Endothelial cell of umbilical vein (primary cell): Measurements from ENCODE around the gene TRIM22. TPM values are rescaled to one million over a fixed set of nuclear protein-coding genes. Genes with fewer than 3 reads are reported as not detected.

ENCODE experiments used
- BruUV-seq: library from RNA; stranded (reverse); fragments of 400-500 nt; replicated peaks from 2 replicates; lab custom pipeline; 2021; lab: Mats Ljungman, UMichigan
- CTCF ChIA-PET: fragments of 300-600, 350-600 bp; sonication (Branson Sonifier 250); formaldehyde crosslinking; loops from one replicate; lab custom pipeline; 2021; ENCODE audit warnings: antibody characterized with exemption, inconsistent platforms; lab: Charles Lee
- POLR2A ChIA-PET: fragments of 300-600, 350-600 bp; sonication (Branson Sonifier 250); formaldehyde crosslinking; loops from one replicate; lab custom pipeline; 2021; ENCODE audit warnings: antibody characterized with exemption, inconsistent platforms; lab: Charles Lee
- DNase-seq: peaks from one replicate; pipeline ENCODE4 v3.0.0-alpha.2; 2011; ENCODE audit warnings: low read depth, low spot score
- FAIRE-seq: peaks from 2 replicates; lab custom pipeline; 2011; peaks lifted over from hg19 to GRCh38; lab: Jason Lieb, UNC
- H2AFZ ChIP-seq: 2 replicates; pipeline ENCODE4 v1.6.0; 2012; ENCODE audit warnings: low read depth, low read length, control low read depth, inconsistent platforms
- H3K27ac ChIP-seq: 2 replicates; pipeline ENCODE4 v1.5.1; 2011; ENCODE audit warnings: low read depth, mild to moderate bottlenecking, control low read depth, low read length, moderate library complexity; ENCODE audit not compliant: insufficient read depth
- H3K27me3 ChIP-seq, 2 experiments: 2 replicates each; pipeline versions ENCODE4 v1.6.0 to v1.6.1; 2011; ENCODE audit warnings: low read length in 2 of 2, mixed read lengths in 1 of 2; ENCODE audit not compliant: control insufficient read depth in 2 of 2, insufficient read depth in 2 of 2
- H3K36me3 ChIP-seq, 2 experiments: 2 replicates in 1 of 2; 3 replicates in 1 of 2; pipeline ENCODE4 v1.5.1; 2011; ENCODE audit warnings: low read length in 2 of 2, mild to moderate bottlenecking in 1 of 2, moderate library complexity in 1 of 2; ENCODE audit not compliant: control insufficient read depth in 2 of 2, insufficient read depth in 2 of 2; ENCODE audit errors: extremely low read depth in 1 of 2
- H3K4me1 ChIP-seq: 3 replicates; pipeline ENCODE4 v1.5.1; 2011; ENCODE audit warnings: mild to moderate bottlenecking, low read length; ENCODE audit not compliant: control insufficient read depth, insufficient read depth; ENCODE audit errors: extremely low read depth
- H3K4me2 ChIP-seq: 2 replicates; pipeline ENCODE4 v1.6.1; 2011; ENCODE audit warnings: low read length, control low read depth, mixed read lengths; ENCODE audit not compliant: insufficient read depth
- H3K4me3 ChIP-seq, 3 experiments: fragments of 200-600 bp in 1 of 3; sonication (generic), shearing (Covaris generic) in 1 of 3; replicated peaks in 1 of 3; 2 replicates each; pipeline ENCODE4 v1.5.1; 2011 to 2016; ENCODE audit warnings: control low read depth in 3 of 3, low read length in 3 of 3, mild to moderate bottlenecking in 2 of 3, inconsistent platforms in 1 of 3, low read depth in 1 of 3, moderate library complexity in 1 of 3; ENCODE audit not compliant: insufficient read depth in 1 of 3
- H3K79me2 ChIP-seq: 2 replicates; pipeline ENCODE4 v1.6.0; 2012; ENCODE audit warnings: low read length, inconsistent platforms; ENCODE audit not compliant: control insufficient read depth, insufficient read depth
- H3K9ac ChIP-seq: replicated peaks from 2 replicates; pipeline ENCODE3; 2011; ENCODE audit warnings: low read length, control low read depth; ENCODE audit not compliant: insufficient read depth; ENCODE audit errors: extremely low read depth
- H3K9me1 ChIP-seq: replicated peaks from 3 replicates; pipeline ENCODE4 v1.6.0; 2011; ENCODE audit warnings: mild to moderate bottlenecking, low read length; ENCODE audit not compliant: control insufficient read depth, insufficient read depth; ENCODE audit errors: extremely low read depth
- H3K9me3 ChIP-seq: replicated peaks from 2 replicates; pipeline ENCODE4 v1.5.1; 2012; ENCODE audit warnings: low read length, inconsistent platforms; ENCODE audit not compliant: control insufficient read depth, insufficient read depth
- H4K20me1 ChIP-seq: replicated peaks from 2 replicates; pipeline ENCODE3; 2011; ENCODE audit warnings: mild to moderate bottlenecking, low read length; ENCODE audit not compliant: control insufficient read depth, insufficient read depth; ENCODE audit errors: extremely low read depth
- EZH2 ChIP-seq: IDR thresholded peaks from 2 replicates; pipeline ENCODE4 v1.6.1; 2012; ENCODE audit warnings: borderline replicate concordance, low read depth, mild to moderate bottlenecking, moderate library complexity, low read length, inconsistent platforms; ENCODE audit not compliant: severe bottlenecking
- FOS ChIP-seq: IDR thresholded peaks from 2 replicates; pipeline ENCODE4 v1.6.1; 2011; ENCODE audit warnings: mild to moderate bottlenecking, low read length, moderate library complexity, borderline replicate concordance; ENCODE audit not compliant: insufficient read depth
- GATA2 ChIP-seq: IDR thresholded peaks from 2 replicates; pipeline ENCODE4 v1.7.0; 2011; ENCODE audit warnings: low read depth, mild to moderate bottlenecking, moderate library complexity, mixed read lengths, low read length; ENCODE audit not compliant: insufficient read length, insufficient read depth
- JUN ChIP-seq: IDR thresholded peaks from 2 replicates; pipeline ENCODE4 v1.6.1; 2011; ENCODE audit warnings: borderline replicate concordance, low read depth; ENCODE audit not compliant: insufficient read length, insufficient read depth
- MAX ChIP-seq: IDR thresholded peaks from 2 replicates; pipeline ENCODE4 v1.6.1; 2011; ENCODE audit not compliant: insufficient read depth, insufficient read length
- MYC ChIP-seq: IDR thresholded peaks from one replicate; pipeline ENCODE4 v1.6.1; 2011; ENCODE audit warnings: mild to moderate bottlenecking, low read depth, low read length
- POLR2A ChIP-seq: IDR thresholded peaks from 2 replicates; pipeline ENCODE4 v1.6.1; 2012; ENCODE audit warnings: low read depth, mild to moderate bottlenecking, control low read depth, low read length
- POLR2AphosphoS5 ChIP-seq: IDR thresholded peaks from 2 replicates; pipeline ENCODE4 v1.6.1; 2012; ENCODE audit warnings: low read depth, mild to moderate bottlenecking, control low read depth, low read length, moderate library complexity; ENCODE audit not compliant: insufficient read depth
- dilution Hi-C: fragments of 300-500 bp; cut with MboI; formaldehyde crosslinking; loops from one replicate; pipeline ENCODE4 v1.15.0; 2019; ENCODE audit warnings: low sequenced_read_pairs; ENCODE audit not compliant: extremely low pct_ligation_motif_present
- intact Hi-C: fragments of 100-400 bp; cut with micrococcal nuclease; formaldehyde crosslinking; loops from one replicate; pipeline ENCODE4 v1.10.0; 2022
- polyA plus RNA-seq, 4 experiments: library from polyadenylated mRNA; depleted of rRNA in 3 of 4; stranded (reverse) in 3 of 4; unstranded in 1 of 4; fragments of >200 nt; gene quantifications; 2 replicates each; pipeline versions ENCODE4 v1.2.1 to v1.2.3, GENCODE V29; 2011 to 2012; ENCODE audit warnings: missing spikeins in 1 of 4
- total RNA-seq: library from RNA; stranded (reverse); gene quantifications from 2 replicates; pipeline ENCODE4 v1.2.3, GENCODE V29; 2021
- TF ChIP-seq, protein P1 (sequence below), 2 donors: IDR thresholded peaks; 1 replicate in 1 of 2; 2 replicates in 1 of 2; pipeline ENCODE4 v1.5.1; 2011; ENCODE audit warnings: low read length in 2 of 2, mild to moderate bottlenecking in 2 of 2, moderate library complexity in 2 of 2, control low read depth in 1 of 2, inconsistent platforms in 1 of 2, low read depth in 1 of 2; ENCODE audit not compliant: insufficient read depth in 1 of 2; ENCODE audit errors: extremely low read depth in 1 of 2

Gene TRIM22
- total and polyA plus RNA-seq, 2 donors (not counting 3 experiments of a cell fraction or from before 2014, with no cell fraction given) = 73.5 to 110 TPM

- H3K79me2 ChIP-seq = no peaks in the 10 kb centered on the region
- TF ChIP-seq MAX (no peak), EZH2 (no peak), JUN (no peak), FOS (no peak), POLR2AphosphoS5 (no peak), MYC (no peak), GATA2 (no peak), POLR2A (no peak)
- TF ChIP-seq, protein P1, sequence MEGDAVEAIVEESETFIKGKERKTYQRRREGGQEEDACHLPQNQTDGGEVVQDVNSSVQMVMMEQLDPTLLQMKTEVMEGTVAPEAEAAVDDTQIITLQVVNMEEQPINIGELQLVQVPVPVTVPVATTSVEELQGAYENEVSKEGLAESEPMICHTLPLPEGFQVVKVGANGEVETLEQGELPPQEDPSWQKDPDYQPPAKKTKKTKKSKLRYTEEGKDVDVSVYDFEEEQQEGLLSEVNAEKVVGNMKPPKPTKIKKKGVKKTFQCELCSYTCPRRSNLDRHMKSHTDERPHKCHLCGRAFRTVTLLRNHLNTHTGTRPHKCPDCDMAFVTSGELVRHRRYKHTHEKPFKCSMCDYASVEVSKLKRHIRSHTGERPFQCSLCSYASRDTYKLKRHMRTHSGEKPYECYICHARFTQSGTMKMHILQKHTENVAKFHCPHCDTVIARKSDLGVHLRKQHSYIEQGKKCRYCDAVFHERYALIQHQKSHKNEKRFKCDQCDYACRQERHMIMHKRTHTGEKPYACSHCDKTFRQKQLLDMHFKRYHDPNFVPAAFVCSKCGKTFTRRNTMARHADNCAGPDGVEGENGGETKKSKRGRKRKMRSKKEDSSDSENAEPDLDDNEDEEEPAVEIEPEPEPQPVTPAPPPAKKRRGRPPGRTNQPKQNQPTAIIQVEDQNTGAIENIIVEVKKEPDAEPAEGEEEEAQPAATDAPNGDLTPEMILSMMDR (IDR thresholded peaks at IDR 0.05; ENCODE audit: extremely low read depth in 1 of 2, insufficient read depth in 1 of 2, low read depth in 1 of 2, low read length in 2 of 2) = no peak
- dilution Hi-C loops (no loop called here), intact Hi-C loops (no loop called here)
- no peak for FAIRE-seq
- peaks cover 0 to 2% of the 10 kb centered on the region in 2 experiments for H3K27me3 ChIP-seq
- no peaks in the 10 kb centered on the region for H3K9me3 ChIP-seq
- no peak overlapping the region for H3K4me3 ChIP-seq
- no peaks in the 10 kb centered on the region for H3K4me1 ChIP-seq
- H3K27ac ChIP-seq = no peak overlapping the region
- no TSS peak for BruUV-seq
- no peaks in the 10 kb centered on the region for H3K36me3 ChIP-seq
- no peaks in the 10 kb centered on the region for H3K9me1 ChIP-seq
- DNase-seq = no peak
- H4K20me1 ChIP-seq = no peaks in the 10 kb centered on the region
- no peak overlapping the region for H3K9ac ChIP-seq
- H3K4me2 ChIP-seq = no peak overlapping the region
- CTCF ChIA-PET = no interaction called here
- no peak overlapping the region for H2AFZ ChIP-seq
- POLR2A ChIA-PET = no interaction called here
Observed at GRCh38 chr11:5737091-5737490, 47.5 kb downstream of the TRIM22 start.
